GM21390 (cell line): Measurements from ENCODE around the gene DAB1.

Source experiments
- ATAC-seq: cut with Tn5 transposase; IDR thresholded peaks from one replicate; pipeline ENCODE4 v1.9.1; 2021; ENCODE audit not compliant: unreplicated experiment

Gene DAB1

DNA sequence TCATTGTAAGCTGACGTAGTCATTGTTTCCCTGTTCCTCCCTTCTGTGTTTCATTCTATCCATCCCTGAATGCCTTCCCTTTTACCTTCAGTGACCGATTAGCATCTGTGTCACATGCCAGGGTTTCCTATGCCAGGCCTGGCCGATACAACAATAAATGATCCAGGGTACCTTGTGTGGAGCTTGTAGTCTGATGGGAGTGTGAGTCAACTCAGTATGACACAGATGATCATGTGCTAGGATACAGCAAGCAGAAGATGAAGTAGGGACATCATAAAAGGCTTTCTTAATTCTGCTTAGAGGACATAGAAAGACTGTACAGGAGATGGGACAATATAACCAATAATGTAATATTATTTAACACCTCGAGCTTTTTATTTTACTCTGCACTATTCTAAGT lies 294.0 kb downstream of the DAB1 start:
- ATAC-seq: no peak

DNA sequence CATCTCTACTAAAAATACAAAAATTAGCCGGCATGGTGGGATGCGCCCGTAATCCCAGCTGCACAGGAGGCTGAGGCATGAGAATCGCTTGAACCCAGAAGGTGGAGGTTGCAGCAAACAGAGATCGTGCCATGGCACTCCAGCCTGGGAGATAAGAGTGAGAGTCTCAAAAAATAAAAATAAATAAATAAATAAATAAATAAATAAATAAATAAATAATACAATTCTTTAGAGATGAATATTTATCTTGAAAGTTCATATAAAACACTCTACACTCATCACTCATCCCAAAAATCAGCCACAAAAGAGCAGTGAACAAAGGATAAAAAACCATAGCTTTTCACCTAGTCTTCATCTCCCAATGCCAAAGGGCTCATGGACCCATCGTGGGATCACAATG lies 295.9 kb downstream of the DAB1 start:
- no peak for ATAC-seq

DNA sequence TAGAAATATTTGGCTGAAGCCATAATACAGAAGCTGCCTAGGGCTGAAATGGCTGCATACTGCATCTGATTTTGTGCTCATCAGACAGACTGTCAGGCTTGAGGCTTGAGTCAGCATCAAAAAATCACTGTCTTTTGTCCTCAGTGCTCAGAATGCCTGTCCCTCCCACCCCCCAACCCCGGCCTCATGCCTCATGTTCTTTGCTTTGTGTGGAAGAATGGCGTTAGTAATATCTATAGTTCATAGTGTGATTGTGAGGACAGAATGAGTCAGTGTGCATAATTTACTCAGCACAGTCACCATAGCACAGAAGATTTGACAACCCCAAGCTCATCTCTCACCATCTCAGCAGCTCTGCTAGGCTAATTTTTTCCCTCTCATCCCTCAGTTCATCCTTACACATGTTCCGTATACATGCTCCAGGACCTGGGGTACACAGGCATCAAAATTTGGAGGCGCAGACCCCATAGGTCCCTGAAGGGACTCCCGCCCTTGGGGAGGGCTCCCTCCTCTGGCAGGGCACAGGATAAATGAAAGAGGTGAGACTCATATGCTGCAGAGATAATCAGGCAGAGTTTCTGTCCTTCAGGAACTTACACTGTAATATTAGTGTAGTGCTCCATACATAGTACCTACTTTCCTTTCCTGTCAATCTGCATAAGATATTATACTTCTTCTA lies 299.0 kb downstream of the DAB1 start:
- ATAC-seq: no peak

DNA sequence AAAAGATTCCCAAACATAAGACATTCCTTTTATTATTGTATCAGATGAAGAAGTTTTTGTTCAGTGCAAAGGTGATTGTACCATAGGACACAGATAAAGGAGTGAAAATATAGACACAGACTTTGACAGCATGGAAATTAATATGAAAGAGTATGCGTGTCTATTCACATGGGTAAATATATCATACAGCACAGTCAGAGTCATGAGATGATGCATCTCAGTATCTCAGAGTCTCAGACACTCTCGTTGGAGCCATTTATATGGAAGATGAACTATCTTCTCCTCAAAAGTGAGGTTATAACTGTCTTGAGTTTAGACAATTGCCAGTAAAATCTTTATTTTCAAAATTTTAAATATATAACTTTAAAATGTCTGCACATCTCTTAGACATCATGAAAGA lies 299.7 kb downstream of the DAB1 start:
- no peak for ATAC-seq

DNA sequence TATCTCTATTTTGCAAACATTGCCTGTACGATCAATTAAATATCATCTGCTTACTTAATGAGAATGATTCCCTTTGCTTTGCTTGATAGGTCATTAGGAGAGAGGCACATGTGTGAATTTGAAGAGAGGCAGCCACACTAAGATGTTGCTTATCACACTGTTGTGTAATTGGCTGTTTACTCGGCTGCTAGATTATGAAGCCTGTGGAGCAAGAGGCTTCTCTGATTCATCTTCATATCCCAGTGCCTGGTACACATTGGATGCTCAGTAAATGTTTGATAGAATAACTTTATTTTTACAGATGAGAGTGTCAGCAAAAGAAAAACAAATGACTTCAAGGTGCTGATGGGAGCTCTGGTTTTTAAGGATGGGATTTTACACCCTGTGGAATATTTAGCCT lies 301.8 kb downstream of the DAB1 start:
- ATAC-seq: no peak

DNA sequence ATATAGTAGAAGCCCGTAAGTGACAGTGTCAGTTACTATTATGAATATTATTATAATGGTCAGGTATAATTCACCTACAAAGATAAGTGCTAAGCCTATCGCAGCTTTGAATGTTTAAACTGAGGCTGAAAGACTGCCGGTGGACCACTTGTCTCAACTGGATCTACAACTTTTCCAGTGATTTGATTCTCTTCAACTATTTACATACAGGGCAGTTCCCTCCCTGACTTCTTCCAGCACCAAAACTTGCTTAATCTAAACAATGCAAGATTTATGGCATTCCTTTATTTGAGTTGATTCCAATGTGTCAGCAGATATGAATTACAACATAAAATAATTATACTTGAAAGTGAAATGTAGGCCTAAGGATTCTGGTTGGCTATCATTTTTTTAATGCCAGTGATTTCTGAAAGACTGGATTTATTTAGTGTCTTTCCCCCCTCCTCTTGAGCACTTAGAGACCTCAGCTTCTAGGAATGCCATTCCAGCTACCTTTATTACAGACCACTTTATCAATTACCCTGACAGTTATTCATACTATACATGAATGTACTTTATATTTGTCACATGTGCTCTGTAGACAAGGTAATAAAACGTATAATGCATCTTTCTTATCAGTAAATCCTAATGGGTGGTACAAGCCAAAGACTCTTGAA lies 304.8 kb downstream of the DAB1 start:
- no peak for ATAC-seq

DNA sequence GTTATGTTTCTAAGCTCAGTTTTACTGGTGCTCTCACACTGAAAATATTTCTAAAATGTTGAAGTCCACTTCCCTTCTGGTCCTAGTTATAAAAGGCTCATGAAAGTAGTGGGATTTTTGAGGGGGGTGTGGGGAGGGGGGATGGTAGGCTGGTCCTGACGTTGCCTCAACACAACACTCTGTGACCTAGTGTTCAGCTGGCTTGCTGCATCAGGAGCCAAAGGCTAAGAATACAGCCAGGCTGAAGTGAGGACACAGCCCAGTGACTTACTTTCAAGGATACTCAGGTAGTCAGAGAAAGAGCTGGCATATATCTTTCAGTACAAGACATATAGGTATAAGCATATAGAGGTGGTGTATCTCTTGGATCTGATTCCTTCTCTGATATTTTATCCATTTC lies 306.1 kb downstream of the DAB1 start:
- ATAC-seq: no peak

DNA sequence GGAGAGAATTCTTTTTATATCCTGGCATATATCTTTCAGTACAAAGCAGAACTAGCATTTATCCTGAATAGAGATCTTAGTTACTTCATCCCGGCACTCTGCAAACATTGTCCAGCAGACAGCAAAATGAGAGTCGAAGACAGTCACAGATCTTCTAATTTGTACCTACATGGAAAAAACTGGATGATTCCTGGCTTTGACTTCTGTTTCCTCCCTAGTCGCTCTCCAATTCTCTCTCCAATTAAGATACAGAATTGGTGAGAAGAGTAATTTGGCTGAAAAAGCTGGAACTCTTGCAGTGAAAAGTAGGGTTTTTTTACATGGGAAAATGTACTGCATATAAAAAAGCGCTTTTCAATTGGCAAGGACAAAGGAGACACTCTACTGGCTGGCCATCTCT lies 307.0 kb downstream of the DAB1 start:
- no peak for ATAC-seq

DNA sequence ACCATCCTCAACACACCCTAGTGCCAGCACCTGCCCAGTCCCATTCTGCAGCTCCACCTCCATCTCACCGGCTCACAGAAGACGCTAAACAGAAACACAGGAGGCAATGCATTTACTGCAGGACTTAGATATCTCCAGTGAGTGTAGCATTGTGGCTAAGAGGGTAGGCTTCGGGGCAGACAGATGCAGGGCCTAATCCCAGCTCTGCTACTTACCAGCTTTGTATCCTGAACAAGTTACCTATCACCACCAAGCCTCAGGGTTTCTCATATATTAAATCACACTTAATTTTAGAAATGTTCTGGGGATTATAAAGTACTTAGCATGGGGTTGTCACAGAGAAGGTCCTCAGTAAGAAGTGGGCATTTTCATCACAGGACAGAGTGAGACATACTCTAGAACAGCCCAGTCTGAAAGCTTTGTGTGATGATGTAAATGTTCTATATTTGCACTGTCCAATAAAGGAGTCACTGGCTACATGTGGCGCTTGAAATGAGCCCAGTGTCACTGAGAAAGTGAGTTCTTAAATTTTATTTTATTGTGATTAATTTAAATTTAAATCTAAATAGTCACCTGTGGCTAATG lies 308.7 kb downstream of the DAB1 start:
- no peak for ATAC-seq

DNA sequence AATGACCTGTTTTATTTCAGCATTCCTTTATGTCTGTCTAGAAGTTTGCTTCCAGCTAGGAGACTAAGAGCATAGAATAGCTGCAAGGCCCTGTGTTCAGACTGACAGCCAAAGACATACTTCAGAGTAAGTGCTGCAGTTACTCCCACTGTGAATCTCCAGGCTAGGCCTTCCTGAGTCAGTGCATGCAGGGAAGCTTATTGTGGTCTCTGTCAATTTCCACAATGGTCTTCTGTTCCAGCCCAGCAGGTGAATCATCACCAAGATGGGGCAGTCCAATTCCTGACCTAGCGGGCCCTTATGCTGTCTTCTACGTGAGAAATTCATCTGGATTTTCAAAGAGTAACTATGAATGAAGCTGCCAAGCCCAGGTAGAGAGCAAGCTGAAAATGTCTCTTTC lies 311.7 kb downstream of the DAB1 start:
- ATAC-seq: no peak

DNA sequence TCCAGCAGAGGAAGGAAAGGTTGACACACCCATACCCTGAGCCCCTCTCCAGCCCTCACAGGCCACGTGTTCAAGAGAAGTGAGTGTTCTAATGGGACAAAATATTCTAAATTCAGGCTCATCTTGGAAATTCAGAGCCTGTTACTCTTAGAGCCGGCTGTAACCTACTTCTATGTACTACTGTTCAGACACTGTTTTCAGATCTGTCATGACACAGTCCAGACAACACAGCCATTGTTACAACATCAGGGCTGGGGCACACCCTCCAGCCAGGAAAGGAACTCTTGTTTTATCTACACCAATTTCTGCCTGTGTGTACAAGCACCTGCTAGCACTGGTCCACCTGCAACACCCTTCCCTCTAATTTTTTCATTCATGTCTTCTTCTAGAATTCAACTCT lies 312.7 kb downstream of the DAB1 start:
- ATAC-seq: no peak

DNA sequence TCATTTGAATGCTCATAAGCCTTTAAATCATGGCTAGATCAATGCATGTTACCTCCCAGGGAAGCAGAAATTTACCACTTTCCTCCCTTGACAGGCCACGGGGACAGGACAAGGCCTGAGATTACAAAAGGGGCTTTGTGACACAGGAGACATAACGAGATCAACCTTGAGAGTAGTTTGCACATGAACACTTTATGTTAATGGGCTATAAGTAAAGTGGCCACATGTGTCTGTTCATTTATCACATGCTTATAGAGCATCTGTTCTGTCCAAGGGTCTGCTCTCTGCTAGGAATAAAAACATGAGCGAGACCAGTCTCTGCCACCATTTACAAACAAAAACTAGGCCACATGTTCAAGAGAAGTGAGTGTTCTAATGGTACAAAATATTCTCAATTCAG lies 314.0 kb downstream of the DAB1 start:
- ATAC-seq: no peak

DNA sequence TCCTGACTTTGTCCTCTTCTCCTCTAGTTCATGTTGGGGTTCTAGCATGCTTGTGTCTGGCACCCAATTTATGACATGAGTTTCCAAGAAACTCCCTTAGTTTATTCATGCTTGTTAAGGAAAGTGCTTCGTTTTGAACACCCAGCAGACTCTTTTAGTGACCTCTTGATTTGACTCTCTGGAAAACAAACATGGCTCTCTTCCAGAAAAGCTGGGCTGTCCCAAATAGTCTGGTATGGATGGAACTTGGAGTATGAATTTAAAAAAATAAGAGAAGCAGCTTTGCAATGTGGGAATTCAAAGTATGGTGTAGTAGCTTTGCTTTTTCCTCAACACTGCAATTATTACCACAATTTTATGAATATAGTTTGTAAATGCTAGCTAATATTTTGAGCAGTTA lies 314.6 kb downstream of the DAB1 start:
- ATAC-seq: no peak

DNA sequence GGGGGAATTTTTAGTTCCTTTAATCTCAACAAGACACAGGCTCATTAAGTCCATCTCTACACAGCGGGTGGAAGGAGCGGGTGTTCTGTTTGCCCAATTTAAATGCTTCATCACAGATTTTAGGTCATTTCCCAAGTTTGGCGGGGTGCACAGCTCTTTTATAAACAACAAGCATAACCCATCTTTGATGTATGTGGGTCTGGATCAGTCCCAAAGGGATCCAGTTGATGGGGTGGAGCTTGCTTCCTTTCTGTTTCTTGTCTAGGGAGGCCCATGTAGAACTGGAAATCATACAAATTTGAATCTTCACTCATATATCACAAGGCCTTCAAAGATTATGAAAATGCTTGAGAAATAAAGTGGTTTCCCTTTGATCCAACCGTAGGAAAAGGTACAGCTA lies 317.6 kb downstream of the DAB1 start:
- ATAC-seq: no peak

DNA sequence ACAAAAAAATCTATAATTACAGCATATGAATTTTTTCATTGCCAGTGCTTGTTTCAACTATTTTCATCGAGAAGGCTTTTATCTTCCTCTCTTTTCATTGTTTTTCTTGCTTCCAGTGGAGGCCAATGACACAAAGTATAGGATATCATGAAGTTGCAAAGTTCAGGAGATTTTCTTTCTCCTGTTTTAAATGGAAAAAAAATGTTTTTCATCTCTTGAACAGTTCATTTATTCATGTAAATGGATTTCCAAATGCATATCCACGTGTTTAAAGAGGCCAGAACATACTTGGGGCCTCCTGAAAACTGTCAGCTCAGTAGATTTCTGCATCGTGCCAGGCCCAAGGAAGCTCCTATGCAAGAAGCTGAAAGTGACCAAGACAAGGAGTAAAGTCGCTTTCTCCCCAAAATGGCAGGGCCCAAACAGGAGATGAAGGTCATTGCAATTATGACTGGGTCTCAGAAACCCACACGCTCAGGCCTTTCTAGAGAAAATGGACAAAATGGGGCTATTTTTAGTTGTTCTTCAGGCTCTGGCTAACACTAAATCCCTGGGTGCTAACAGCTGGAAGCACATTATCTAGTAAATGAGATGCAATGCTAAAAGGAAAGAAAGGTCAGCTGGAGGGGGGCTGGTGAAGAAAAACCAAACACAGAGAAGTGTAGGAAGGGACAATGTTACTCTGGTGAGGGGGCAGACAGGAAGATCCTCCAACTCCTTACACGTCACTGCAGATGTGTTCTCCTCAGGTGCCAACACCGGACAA lies 321.1 kb downstream of the DAB1 start:
- no peak for ATAC-seq

DNA sequence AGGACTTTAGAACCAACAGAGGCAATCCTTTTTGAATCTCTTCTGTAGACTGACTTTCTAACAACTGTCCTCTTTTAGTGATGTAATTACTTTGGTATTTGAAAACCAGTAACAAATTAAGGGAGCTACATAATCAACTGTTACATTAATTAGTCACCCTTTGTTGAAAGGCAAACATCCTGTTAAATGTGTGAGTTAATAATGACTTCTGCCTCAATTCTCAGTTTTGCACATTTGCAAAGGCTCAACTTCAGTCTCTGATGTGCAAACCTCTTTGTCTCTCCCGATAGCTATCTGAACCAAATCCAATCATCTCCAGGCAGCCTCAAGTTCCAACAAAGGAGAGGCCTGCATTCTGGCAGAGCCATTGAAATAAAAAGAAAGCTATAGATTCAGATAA lies 322.7 kb downstream of the DAB1 start:
- ATAC-seq: no peak

DNA sequence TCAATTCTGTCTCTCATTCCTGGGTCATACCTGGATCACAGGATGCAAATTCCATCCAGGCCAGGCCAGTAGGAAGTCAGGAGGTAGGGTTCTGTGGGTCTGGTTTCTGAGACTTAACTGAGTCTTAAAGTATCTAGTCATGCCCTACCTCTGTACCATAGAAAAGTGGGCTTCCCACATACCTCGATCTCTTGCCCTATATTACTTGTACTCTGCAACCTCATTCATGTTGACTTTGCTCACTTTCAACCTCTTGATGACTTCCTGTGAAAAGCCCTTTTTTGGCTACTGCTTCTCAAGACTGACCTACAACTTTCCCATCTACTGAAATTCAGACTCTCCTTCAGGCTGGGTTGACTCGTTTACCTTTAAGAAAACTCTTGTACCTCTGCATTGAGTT lies 329.1 kb downstream of the DAB1 start:
- ATAC-seq: no peak

DNA sequence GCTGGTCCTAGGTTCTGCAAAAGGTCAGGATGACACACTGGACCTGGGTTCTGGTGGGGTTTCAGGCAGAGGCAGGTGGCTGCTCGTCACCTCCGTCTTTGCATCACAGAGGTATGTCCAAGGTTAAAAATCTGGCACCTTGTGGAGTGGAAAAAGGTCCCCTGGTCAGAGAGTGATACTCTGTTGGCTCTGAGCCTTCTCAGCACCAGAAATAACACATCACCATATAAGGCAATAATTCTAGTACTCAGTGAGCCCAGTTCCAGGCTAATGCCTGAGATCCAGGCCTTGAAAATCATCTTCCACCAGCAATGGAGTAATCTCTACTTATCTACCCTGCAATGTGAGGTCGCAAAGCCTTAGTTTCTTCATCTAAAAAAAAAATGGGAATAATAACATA lies 330.7 kb downstream of the DAB1 start:
- ATAC-seq: no peak

DNA sequence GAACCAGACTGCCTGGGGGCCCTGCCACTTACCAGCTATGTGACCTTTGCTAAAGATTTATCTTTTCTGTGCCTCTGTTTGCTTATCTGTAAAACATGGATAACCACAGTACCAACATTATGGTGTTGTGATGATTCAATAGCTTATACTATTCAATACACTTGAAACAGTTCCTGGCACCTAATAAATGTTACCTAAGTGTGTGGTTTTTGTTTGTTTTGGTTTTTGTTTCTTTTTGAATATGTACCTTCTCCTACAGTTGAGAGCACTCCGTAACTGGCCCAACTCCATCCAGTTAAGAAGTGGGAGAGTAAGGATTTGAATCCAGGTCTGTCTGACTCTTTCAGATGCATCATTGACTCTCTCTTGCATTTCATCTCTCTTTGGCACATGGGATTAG lies 332.2 kb downstream of the DAB1 start:
- no peak for ATAC-seq

DNA sequence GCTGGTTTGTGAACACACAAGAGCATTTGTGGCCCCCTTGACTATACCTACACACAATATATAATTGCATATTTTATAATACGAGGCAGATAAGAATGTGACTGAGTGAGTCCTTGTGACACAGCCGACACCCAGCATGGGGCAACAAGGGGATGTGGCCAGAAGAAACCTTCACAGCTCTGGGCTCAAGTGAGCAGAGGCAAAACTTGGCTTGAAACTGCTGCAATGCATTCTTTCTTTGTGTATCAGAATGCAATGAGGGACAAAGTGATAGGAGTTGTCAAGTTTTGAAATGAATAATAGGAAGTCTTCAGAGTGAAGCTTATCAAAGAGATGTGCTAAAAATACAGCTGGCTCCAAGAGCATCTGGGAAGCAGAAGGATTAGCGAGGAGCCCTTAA lies 334.0 kb downstream of the DAB1 start:
- ATAC-seq: no peak

DNA sequence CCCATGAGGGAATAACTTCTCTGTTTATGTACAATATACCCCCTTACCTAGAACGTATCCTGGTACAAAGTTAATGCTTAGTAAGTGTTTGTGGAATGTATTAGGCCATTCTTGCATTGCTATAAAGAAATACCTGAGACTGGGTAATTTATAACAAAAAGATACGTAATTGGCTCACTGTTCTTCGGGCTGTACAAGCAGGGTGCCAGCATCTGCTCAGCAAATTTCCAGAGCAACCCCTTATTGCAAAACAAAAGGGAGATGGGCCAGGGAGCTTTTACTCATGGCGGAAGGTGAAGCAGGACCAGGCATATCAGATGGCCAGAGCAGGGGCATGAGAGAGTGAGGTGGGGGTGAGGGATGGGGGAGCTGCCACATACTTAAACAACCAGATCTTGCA lies 334.6 kb downstream of the DAB1 start:
- ATAC-seq: no peak

DNA sequence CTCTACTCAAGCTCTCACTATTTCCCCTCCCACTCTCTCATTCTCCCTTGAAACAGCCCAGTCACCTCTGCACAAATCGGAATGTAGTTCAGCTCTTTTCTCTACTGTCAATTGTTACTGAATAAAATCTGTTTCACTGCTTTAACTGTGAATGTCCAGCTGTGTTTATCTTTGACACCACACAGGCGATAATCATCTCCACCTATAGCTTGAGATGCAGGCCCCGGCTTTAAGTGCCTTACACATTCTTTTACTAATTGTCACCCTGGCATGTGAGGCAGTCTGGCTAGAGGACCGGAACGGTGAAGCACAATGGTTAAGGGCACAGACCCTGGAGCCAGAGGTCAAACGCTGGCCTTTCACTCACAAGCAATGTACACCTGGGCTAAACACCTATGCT lies 335.2 kb downstream of the DAB1 start:
- no peak for ATAC-seq
